Measurements from ENCODE around the gene GRIK4.
"Not testable (repeated sequence)": the region's sequence is repeated elsewhere in the genome, so short reads cannot be mapped to it uniquely, and the experiment has no call there.

Gene GRIK4

GRCh38 chr11:120744016-120744994, 232.8 kb downstream of the GRIK4 start:
- no peak for DNase-seq (ENCODE audit: low read depth in 2 of 2)

DNA sequence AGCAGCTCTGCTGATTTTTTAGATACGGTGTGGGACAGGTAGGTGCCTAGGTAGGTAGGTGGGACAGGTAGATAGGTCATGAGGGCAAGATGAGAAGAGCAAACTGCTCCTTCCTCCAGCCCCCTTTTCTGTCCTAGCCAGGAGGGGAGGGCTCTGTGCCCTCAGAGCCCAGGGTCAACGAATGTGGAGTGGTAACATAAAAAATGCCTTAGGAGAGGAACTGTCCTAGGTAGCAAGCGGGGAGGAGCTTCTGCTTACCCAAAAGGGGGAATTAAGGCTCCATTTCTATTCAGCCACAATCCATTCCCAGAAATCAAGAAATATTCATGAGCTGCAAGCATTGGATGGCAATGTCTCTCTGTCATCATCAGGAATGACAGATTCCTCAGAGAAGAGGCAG, 234.8 kb downstream of the GRIK4 start:
- no peak for DNase-seq (ENCODE audit: low read depth in 2 of 2)

GRCh38 chr11:120746836-120747609, 235.5 kb downstream of the GRIK4 start:
- DNase-seq (ENCODE audit: low read depth in 2 of 2) = no peak

DNA sequence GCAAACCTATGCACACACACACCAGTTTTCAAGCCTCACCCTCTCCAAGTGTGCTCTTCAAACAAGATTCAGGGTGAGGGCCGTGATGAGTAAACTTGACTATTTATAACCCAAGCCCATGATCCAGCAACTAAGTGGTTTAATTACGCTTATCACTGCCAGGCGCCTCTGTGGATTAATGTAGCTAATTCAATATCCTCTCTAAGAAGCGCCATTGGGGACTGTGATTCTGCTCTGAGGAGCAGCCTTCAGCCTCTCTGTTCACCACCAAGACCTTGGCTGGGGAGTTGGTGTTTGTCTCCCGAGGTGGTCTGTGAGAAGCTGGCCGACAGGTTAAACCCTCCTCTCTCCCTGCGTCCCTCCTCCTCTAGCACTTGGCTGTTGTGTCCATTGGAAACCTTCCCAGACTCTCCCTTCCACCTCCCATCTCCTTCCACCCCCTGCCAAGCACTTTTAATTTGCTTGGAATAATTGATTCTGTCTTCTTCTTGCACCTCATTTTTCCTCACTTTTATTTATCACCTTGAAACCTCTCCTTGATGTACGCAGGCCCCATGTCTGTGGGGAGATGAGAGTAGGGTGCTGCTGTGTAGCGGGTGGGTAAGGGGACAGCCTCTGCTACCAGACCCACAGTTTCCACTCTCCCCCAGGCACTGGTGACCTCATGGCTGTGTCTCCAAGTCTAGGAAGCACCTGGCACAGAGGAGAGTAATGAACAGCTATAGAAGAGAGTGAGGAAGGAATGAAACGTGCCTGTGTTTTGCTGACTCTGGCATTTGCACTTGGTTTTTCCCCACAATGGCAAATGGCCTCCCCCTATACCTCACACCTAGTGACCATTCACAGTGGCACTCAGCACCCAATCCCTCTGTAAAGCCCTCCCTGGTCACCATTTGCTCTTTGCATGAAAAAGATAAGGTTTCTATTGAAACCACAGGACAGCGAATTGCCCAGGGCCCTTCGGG, 236.6 kb downstream of the GRIK4 start:
- DNase-seq (ENCODE audit: low read depth in 2 of 2) = no peak

DNA sequence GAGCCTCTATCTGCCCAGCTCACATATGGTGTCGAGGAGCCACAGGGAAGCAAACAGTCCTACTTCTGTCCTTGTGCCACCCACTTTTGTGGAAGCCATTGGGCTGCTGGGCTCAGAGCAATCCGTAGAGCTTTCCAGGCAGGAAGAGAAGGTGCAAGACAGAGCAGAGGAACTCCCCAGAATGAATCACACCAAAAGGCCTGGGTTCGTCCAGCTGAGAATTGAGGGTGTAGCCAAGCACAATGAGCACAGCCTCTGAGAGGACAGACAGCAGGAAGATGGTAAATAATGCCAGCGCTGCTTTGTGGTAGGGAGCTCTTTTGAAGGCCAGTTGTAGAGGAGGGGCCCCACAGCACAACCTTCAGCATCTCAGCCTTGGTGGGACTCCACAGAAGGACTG, 237.8 kb downstream of the GRIK4 start:
- DNase-seq (ENCODE audit: low read depth in 2 of 2) = no peak

DNA sequence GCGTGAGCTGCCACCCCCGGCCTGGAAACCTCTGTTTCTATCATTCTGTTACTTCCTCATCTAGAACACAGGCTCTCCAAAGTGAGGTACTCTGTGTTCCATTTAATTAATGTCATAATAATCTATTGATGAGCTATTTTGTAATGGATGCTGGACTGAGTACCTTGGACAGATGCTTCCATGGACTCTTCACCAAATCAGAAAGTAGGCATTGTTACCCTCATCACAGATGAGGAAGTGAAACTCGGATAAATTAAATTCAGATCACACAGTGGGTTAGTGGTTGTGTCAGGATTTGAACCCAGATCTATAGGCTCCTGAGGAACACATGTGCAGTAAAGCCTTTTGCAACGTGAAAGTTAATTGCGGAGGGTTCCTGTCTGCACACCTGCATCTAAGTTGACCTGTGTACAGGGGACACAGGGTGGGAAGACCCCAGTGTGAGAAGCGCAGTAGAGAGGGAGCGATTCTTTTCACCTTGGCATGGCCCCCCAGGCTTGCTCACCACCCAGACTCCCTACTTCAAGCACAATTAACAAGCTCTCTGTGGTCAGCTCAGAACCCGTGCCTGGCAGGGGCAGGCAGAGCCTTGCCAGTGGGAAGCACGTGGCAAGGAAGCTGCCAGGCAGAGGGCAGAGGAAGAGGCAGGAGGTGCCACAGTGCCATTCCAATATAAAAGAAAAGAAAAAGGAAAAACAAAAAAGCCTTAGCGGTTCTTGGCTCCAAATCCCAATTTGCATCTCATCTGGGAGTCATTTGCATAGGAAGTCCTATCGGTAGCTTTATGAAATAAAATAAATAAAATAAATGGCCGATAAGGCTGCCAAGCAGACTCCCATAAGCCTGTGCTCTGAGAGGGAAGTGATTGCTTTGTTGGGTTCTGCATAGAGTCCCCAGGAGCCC, 239.3 kb downstream of the GRIK4 start:
- DNase-seq (ENCODE audit: low read depth in 2 of 2) = no peak

DNA sequence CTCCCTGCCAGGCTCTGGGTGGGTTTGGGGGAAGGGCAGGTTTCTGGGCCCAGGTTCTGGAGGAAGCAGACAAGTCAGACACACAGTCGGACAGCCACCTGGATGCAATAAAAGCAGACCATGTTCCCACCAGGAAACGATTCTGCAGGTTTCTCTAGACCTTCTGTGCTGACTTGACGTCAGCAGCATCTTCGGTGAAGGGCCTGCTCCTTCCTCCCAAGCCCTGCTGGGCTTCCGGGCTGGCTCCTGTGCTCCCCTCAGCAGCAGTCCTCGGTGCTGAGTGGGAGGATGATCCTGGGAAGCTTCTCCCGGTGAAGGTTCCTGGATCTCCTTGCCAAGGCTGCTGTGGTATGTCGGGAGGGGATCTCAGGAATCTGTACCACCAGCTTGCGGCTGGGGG, 240.0 kb downstream of the GRIK4 start:
- no peak for DNase-seq (ENCODE audit: low read depth in 2 of 2)

DNA sequence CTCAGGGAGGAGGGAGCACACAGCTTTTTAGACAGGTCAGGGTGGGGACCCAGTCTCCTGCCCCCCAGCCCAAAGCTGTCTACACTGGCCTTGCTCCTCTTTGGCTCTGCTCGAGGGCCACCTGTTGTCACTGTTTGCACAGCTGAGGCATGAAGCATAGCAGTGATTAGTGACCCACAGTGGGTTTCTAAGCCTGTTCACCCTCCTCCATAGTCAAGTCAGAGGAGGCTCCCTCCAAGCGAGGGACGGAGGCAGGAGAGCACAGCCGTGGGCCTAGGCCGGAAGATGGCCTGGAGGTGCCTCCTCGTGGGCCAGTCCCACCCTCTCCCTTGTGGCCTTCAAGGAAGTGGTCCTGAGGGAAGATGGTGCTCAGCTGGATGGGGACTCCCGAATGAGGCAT, 241.1 kb downstream of the GRIK4 start:
- DNase-seq (ENCODE audit: low read depth in 2 of 2) = no peak

DNA sequence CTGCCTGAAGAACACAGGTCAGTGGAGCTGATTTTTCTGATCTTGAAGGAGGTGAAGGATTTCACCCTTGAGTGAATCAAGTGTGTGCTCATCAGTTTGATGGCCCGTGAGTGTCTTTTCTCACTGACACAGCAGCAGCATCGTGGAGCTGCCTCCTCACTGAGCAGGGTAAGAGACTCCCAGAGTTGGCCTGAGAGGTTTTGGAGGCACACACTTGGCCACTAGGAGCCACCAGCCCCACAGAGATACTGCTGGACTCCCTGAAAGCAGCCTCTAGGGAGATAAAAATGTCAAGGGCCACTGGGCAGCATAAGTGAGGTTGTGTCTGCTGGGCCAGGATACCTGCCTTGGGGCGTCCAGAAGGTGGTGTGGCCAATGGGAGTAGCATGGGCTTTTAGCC, 245.4 kb downstream of the GRIK4 start:
- DNase-seq (ENCODE audit: low read depth in 2 of 2) = no peak

DNA sequence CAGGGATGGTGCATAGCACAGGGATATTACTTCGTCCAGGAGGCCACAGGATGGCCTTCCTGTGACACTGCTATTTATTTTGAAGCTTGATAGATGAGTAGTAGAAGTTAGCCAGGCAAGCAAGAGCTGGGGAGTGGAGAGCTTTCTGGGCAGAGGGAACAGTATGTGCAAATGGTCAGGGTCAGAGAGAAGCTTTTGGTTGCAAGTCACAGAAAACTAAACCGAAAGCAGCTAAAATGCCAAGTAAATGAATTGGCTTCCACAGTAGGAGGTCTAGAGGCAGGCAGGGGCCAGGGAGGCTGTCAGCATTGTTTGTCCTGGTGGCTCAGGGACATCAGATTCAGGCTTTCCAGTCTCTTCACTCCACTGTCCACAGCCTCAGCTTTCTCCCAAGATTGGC, 247.5 kb downstream of the GRIK4 start:
- no peak for DNase-seq (ENCODE audit: low read depth in 2 of 2)

DNA sequence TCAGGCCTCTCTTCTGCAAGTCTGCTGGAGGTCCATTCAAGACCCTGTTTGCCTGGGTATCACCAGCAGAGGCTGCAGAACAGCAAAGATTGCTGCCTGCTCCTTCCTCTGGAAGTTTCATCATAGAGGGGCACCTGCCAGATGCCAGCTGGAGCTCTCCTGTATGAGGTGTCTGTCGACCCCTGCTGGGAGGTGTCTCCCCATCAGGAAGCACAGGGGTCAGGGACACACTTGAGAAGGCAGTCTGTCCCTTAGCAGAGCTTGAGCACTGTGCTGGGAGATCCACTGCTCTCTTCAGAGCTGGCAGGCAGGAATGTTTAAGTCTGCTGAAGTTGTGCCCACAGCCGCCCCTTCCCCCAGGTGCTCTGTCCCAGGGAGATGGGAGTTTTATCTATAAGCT, 254.2 kb downstream of the GRIK4 start:
- not testable (repeated sequence) for DNase-seq (ENCODE audit: low read depth in 2 of 2)

DNA sequence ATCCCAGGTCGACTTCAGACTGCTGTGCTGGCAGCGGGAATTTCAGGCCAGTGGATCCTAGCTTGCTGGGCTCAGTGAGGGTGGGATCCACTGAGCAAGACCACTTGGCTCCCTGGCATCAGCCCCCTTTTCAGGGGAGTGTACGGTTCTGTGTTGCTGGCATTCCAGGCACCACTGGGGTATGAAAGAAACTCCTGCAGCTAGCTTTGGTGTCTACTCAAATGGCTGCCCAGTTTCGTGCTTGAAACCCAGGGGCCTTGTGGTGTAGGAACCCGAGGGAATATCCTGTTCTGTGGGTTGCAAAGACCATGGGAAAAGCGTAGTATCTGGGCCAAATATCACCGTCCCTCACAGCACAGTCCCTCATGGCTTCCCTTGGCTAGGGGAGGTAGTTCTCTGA, 254.8 kb downstream of the GRIK4 start:
- no peak for DNase-seq (ENCODE audit: low read depth in 2 of 2)

GRCh38 chr11:120768949-120769348, 257.4 kb downstream of the GRIK4 start:
- DNase-seq (ENCODE audit: low read depth in 2 of 2) = no peak

- no peak for DNase-seq (ENCODE audit: low read depth in 2 of 2)
These were observed 258.4 kb downstream of the GRIK4 start for GRCh38 chr11:120769906-120770305.

DNA sequence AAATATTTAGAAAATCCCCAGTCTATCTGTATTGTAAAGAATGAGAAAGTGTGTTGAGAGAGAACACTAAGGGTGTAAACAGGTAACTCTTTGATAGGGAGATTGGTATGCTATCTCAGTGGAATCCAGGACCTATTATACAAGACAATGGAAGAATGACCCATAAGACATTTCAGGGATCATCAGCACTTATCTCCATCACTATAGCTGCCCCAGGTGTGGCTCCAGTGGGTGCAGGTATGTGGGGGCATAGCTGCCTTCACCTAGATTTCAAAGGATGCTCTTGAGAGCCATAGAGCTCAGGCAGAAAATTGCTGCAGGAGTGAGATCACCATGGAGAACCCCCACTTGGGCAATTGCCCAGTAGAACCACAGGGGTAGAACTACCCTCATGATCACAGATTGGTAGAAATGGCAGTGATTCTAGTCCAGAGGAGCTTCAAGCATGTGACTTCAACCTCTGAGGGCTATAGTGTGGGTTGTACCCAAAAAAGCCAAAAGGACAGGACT, 260.1 kb downstream of the GRIK4 start:
- DNase-seq (ENCODE audit: low read depth in 2 of 2) = no peak

- DNase-seq (ENCODE audit: low read depth in 2 of 2) = no peak
These were observed 262.0 kb downstream of the GRIK4 start for GRCh38 chr11:120773501-120774031.

DNA sequence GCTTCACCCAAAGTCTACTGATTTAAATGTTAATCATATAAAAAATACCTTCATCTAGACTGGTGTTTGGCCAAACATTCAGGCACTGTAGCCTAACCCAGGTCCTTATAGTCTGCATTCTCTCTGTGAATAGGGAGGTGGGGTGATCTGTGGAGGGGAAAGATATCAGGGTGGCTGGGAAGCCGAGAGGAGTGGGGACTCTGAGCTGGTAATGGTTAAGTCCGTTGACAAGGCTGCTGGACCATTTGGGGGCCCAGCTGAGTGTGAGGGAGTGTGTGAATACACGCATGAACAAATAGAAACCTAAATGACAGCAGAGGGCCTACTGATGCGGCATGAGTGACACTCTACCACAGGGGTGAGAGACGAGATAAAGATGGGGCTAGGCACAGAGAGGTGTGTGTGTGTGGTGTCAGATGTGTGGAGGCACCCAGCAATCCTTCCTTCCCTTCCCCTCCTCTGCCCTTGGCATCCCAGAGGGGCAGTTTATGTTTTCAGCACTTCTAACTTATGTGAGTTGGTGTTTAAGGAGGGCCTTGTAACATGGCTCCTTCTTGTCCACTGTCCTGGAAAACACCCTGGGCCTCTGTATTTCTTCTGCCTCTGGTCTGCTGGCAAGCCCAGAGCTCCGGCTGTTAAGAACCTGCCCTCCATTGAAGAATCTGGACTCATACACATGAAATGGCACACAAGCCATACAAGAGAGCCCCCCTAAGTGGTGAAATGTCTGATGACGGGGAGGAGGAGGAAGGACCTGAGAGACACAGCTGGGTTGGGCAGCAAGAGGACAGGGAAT, 263.2 kb downstream of the GRIK4 start:
- no peak for DNase-seq (ENCODE audit: low read depth in 2 of 2)

DNA sequence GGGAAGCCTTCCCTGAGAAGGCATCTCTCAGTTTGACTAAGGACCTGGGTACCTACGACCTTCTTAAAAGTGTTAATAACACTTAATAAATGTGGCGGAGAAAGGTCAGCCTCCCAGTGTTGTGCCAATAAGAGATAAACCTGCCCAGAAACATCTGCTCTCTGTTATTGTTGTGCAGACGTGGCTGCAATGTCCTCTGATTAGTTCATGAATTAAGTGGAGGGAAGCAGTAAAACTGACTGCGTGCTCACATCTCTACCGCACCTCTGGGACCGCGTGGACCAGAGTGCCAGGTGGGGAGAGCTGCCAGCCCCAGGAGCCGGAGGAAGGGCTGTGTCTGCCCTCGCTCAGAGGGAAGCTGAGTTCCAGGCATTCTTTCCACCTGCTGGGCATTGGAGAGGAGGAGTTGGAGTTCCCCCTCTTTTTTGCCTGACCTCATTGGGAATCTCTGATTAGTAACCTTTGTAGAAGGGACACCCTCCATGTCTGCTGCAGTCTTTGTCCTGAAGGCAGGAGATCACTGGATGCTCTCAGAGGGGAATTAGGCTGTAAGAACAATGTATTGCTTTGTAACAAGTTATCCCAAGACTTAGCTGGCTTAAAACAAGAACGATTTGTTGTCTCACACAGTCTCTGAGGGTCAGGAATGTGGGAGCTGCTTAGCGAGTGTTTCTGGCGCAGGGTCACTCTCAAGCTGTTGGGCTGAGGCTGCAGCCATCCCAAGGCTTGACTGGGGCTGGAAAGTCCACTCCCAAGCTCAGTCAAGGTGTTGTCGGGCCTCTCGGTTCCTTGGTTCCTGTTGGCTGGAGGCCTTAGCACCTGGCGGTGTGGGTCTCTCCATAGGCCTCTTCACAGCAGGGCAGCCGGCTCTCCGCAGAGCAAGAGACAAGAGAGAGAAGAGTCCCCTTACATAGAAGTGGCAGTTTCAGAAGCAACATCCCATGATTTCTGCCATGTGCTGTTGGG, 264.7 kb downstream of the GRIK4 start:
- no peak for DNase-seq (ENCODE audit: low read depth in 2 of 2)

Data from activated CD8-positive, alpha-beta memory T cell treated with anti-CD3 and anti-CD28 coated beads for 4 hours (primary cell).